GM12874 (cell line): ENCODE results near the gene SLC30A4.

ENCODE experiments used
- TF ChIP-seq, protein P1 (sequence below): IDR thresholded peaks from 2 replicates; pipeline ENCODE4 v1.5.1; 2011; ENCODE audit warnings: low read depth, mild to moderate bottlenecking, control low read depth, low read length, moderate library complexity; ENCODE audit not compliant: insufficient read depth

The SLC30A4 gene

GRCh38 chr15:45498701-45499100 is 23.9 kb downstream of the SLC30A4 start:
- TF ChIP-seq, protein P1, sequence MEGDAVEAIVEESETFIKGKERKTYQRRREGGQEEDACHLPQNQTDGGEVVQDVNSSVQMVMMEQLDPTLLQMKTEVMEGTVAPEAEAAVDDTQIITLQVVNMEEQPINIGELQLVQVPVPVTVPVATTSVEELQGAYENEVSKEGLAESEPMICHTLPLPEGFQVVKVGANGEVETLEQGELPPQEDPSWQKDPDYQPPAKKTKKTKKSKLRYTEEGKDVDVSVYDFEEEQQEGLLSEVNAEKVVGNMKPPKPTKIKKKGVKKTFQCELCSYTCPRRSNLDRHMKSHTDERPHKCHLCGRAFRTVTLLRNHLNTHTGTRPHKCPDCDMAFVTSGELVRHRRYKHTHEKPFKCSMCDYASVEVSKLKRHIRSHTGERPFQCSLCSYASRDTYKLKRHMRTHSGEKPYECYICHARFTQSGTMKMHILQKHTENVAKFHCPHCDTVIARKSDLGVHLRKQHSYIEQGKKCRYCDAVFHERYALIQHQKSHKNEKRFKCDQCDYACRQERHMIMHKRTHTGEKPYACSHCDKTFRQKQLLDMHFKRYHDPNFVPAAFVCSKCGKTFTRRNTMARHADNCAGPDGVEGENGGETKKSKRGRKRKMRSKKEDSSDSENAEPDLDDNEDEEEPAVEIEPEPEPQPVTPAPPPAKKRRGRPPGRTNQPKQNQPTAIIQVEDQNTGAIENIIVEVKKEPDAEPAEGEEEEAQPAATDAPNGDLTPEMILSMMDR: no peak

GRCh38 chr15:45497261-45497660 is 25.3 kb downstream of the SLC30A4 start:
- TF ChIP-seq, protein P1: no peak

DNA sequence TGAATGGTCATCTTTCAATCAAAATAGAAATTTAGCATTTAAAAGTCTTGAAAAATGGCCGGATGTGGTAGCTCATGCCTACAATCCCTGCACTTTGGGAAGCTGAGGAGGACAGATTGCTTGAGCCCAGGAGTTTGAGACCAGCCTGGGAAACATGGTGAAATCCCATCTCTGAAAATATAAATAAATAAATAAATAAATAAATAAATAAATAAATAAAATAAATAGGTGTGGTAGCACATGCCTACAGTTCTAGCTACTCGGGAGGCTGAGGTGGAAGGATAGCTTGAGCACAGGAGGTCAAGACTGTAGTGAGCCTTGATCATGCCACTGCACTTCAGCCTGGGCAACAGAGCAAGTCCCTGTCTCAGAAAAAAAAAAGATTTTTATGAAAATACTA is 25.9 kb downstream of the SLC30A4 start:
- TF ChIP-seq, protein P1: no peak

GRCh38 chr15:45495588-45495987 is 27.0 kb downstream of the SLC30A4 start:
- TF ChIP-seq, protein P1: no peak

- TF ChIP-seq, protein P1: no peak
These were observed 32.8 kb downstream of the SLC30A4 start for GRCh38 chr15:45489690-45490238.

- TF ChIP-seq, protein P1: no peak
These were observed 36.2 kb downstream of the SLC30A4 start for GRCh38 chr15:45486317-45486716.

GRCh38 chr15:45481135-45481534 is 41.4 kb downstream of the SLC30A4 start:
- TF ChIP-seq, protein P1: no peak
